Naive thymus-derived CD8-positive, alpha-beta T cell (primary cell): ENCODE data around the gene MN1. TPM values are rescaled to one million over a fixed set of nuclear protein-coding genes. Genes with fewer than 3 reads are reported as not detected.
A peak's percentile ranks its signal among the peaks of the same experiment; 100 is the strongest.

ENCODE experiments used
- ATAC-seq, 2 donors: fragments of 150-1000 bp; cut with Tn5 transposase in 1 of 2; sonication (Bioruptor Pico), chemical (Tn5 transposase) in 1 of 2; 1 replicate in 1 of 2; 2 replicates in 1 of 2; pipeline ENCODE4 v1.10.0; 2021; ENCODE audit warnings: mild to moderate bottlenecking in 2 of 2, moderate library complexity in 2 of 2
- POLR2A ChIA-PET: fragments of 350-600 bp; sonication (Branson Sonifier 250); formaldehyde crosslinking; loops from one replicate; lab custom pipeline; 2021; ENCODE audit warnings: antibody characterized with exemption; lab: Charles Lee
- DNase-seq, 10 donors: peaks; one replicate each; pipeline versions ENCODE4 v3.0.0 to v3.0.0-alpha.2; 2020 to 2022
- H3K27ac Mint-ChIP-seq, 10 donors: one replicate each; pipeline ENCODE4 v1.8.0; 2020 to 2022; ENCODE audit warnings: mild to moderate bottlenecking in 10 of 10, mixed read lengths in 10 of 10, moderate library complexity in 4 of 10, inconsistent platforms in 1 of 10
- H3K27me3 Mint-ChIP-seq, 5 donors: one replicate each; pipeline ENCODE4 v1.8.0; 2021 to 2022; ENCODE audit warnings: mixed read lengths in 5 of 5
- H3K36me3 Mint-ChIP-seq, 3 donors: one replicate each; pipeline ENCODE4 v1.8.0; 2020 to 2022; ENCODE audit warnings: mixed read lengths in 3 of 3, mild to moderate bottlenecking in 2 of 3, inconsistent platforms in 1 of 3
- H3K4me1 Mint-ChIP-seq, 4 donors: one replicate each; pipeline ENCODE4 v1.8.0; 2021 to 2022; ENCODE audit warnings: mixed read lengths in 4 of 4
- H3K4me3 Mint-ChIP-seq, 10 donors: one replicate each; pipeline ENCODE4 v1.8.0; 2020 to 2022; ENCODE audit warnings: mild to moderate bottlenecking in 10 of 10, mixed read lengths in 10 of 10, moderate library complexity in 6 of 10, inconsistent platforms in 1 of 10
- H3K9me3 Mint-ChIP-seq, 9 donors: one replicate each; pipeline ENCODE4 v1.8.0; 2020 to 2022; ENCODE audit warnings: mixed read lengths in 9 of 9, mild to moderate bottlenecking in 3 of 9, inconsistent platforms in 1 of 9, moderate library complexity in 1 of 9
- polyA plus RNA-seq, 3 donors: library from polyadenylated mRNA; unstranded; fragments of 300-500 nt; fragmentation: Illumina TruSeq; gene quantifications; one replicate each; pipeline ENCODE4 v1.2.3, GENCODE V29; 2021
- total RNA-seq, 8 experiments: library from RNA in 2 of 8; stranded (reverse) in 2 of 8; gene quantifications; one replicate each; pipeline ENCODE4 v1.2.3 and lab custom pipeline; 2021 to 2026

The MN1 gene
- total and polyA plus RNA-seq, 5 experiments from 2014 or later, result 0.10 to 0.39 (median 0.22) TPM; not detected in 2

GRCh38 chr22:27795053-27795452, 6.5 kb downstream of the MN1 start:
- H3K4me3 Mint-ChIP-seq, result peak overlapping the region in 1 of 10 donors; percentile 34
- no peaks in the 10 kb centered on the region for H3K36me3 Mint-ChIP-seq
- no peaks in the 10 kb centered on the region for H3K4me1 Mint-ChIP-seq
- peaks cover 0 to 4% (median 0%) of the 10 kb centered on the region in 5 donors for H3K27me3 Mint-ChIP-seq
- ATAC-seq (no peak), DNase-seq (no peak)
- no peak overlapping the region for H3K27ac Mint-ChIP-seq
- no peaks in the 10 kb centered on the region for H3K9me3 Mint-ChIP-seq
- POLR2A ChIA-PET, result no interaction called here

GRCh38 chr22:27794226-27794625, 7.3 kb downstream of the MN1 start:
- ATAC-seq, result no peak
- Mint-ChIP-seq H3K4me3 (no peak overlapping the region), H3K27me3 (peaks cover 0 to 4% (median 0%) of the 10 kb centered on the region in 5 donors), H3K36me3 (no peaks in the 10 kb centered on the region), H3K9me3 (no peaks in the 10 kb centered on the region), H3K27ac (no peak overlapping the region), H3K4me1 (no peaks in the 10 kb centered on the region)
- no peak for DNase-seq
- POLR2A ChIA-PET, result no interaction called here

- H3K27me3 Mint-ChIP-seq, result peaks cover 0 to 4% (median 2%) of the 10 kb centered on the region in 5 donors
- no peaks in the 10 kb centered on the region for H3K36me3 Mint-ChIP-seq
- no peaks in the 10 kb centered on the region for H3K9me3 Mint-ChIP-seq
- no peak overlapping the region for H3K27ac Mint-ChIP-seq
- ATAC-seq (no peak), DNase-seq (no peak)
- H3K4me1 Mint-ChIP-seq, result no peaks in the 10 kb centered on the region
- H3K4me3 Mint-ChIP-seq, result no peak overlapping the region
- POLR2A ChIA-PET, result no interaction called here
Measured at GRCh38 chr22:27793576-27793975, 8.0 kb downstream of the MN1 start.

GRCh38 chr22:27792452-27793161, 8.9 kb downstream of the MN1 start:
- Mint-ChIP-seq H3K4me3 (no peak overlapping the region), H3K27ac (no peak overlapping the region), H3K4me1 (no peaks in the 10 kb centered on the region), H3K9me3 (no peaks in the 10 kb centered on the region), H3K27me3 (peaks cover 0 to 12% (median 7%) of the 10 kb centered on the region in 5 donors), H3K36me3 (no peaks in the 10 kb centered on the region)
- DNase-seq, result no peak
- ATAC-seq, result no peak
- POLR2A ChIA-PET, result no interaction called here

- no peak for ATAC-seq
- no peaks in the 10 kb centered on the region for H3K4me1 Mint-ChIP-seq
- H3K9me3 Mint-ChIP-seq, result no peaks in the 10 kb centered on the region
- H3K4me3 Mint-ChIP-seq, result no peak overlapping the region
- POLR2A ChIA-PET, result no interaction called here
- peaks cover 0 to 12% (median 7%) of the 10 kb centered on the region in 5 donors for H3K27me3 Mint-ChIP-seq
- no peak overlapping the region for H3K27ac Mint-ChIP-seq
- H3K36me3 Mint-ChIP-seq, result no peaks in the 10 kb centered on the region
- DNase-seq, result no peak
Measured at GRCh38 chr22:27791859-27792241, 9.7 kb downstream of the MN1 start.

- peaks cover 0 to under 1% (median 0%) of the 10 kb centered on the region in 4 donors for H3K4me1 Mint-ChIP-seq
- peaks cover 0 to 17% (median 8%) of the 10 kb centered on the region in 5 donors for H3K27me3 Mint-ChIP-seq
- H3K27ac Mint-ChIP-seq, result no peak overlapping the region
- H3K36me3 Mint-ChIP-seq, result no peaks in the 10 kb centered on the region
- no peaks in the 10 kb centered on the region for H3K9me3 Mint-ChIP-seq
- ATAC-seq, result no peak
- no peak overlapping the region for H3K4me3 Mint-ChIP-seq
- POLR2A ChIA-PET, result no interaction called here
- DNase-seq, result no peak
Measured at GRCh38 chr22:27791159-27791858, 10.2 kb downstream of the MN1 start.

GRCh38 chr22:27790376-27791158, 11.0 kb downstream of the MN1 start:
- POLR2A ChIA-PET, result no interaction called here
- ATAC-seq (no peak), DNase-seq (no peak)
- Mint-ChIP-seq H3K4me3 (no peak overlapping the region), H3K9me3 (no peaks in the 10 kb centered on the region), H3K27ac (no peak overlapping the region), H3K36me3 (no peaks in the 10 kb centered on the region), H3K27me3 (peaks cover 0 to 25% (median 10%) of the 10 kb centered on the region in 5 donors), H3K4me1 (peaks cover 0 to 6% (median under 1%) of the 10 kb centered on the region in 4 donors)

GRCh38 chr22:27788500-27789288, 12.9 kb downstream of the MN1 start:
- Mint-ChIP-seq H3K4me3 (no peak overlapping the region), H3K27ac (peak overlapping the region in 1 of 10 donors; percentile 42), H3K4me1 (peaks cover 0 to 7% (median under 1%) of the 10 kb centered on the region in 4 donors), H3K27me3 (peaks cover under 1 to 38% (median 18%) of the 10 kb centered on the region in 5 donors), H3K36me3 (no peaks in the 10 kb centered on the region), H3K9me3 (no peaks in the 10 kb centered on the region)
- DNase-seq, result no peak
- POLR2A ChIA-PET, result no interaction called here
- ATAC-seq, result no peak

GRCh38 chr22:27786965-27787364, 14.6 kb downstream of the MN1 start:
- H3K36me3 Mint-ChIP-seq, result no peaks in the 10 kb centered on the region
- POLR2A ChIA-PET, result no interaction called here
- ATAC-seq (no peak), DNase-seq (no peak)
- no peak overlapping the region for H3K27ac Mint-ChIP-seq
- no peaks in the 10 kb centered on the region for H3K9me3 Mint-ChIP-seq
- peaks cover 0 to 7% (median under 1%) of the 10 kb centered on the region in 4 donors for H3K4me1 Mint-ChIP-seq
- no peak overlapping the region for H3K4me3 Mint-ChIP-seq
- H3K27me3 Mint-ChIP-seq, result peaks cover 4 to 44% (median 21%) of the 10 kb centered on the region in 5 donors

- POLR2A ChIA-PET, result no interaction called here
- peaks cover 0 to 7% (median 2%) of the 10 kb centered on the region in 4 donors for H3K4me1 Mint-ChIP-seq
- no peak for ATAC-seq
- H3K27ac Mint-ChIP-seq, result no peak overlapping the region
- peaks cover 4 to 50% (median 21%) of the 10 kb centered on the region in 5 donors for H3K27me3 Mint-ChIP-seq
- H3K36me3 Mint-ChIP-seq, result no peaks in the 10 kb centered on the region
- no peak for DNase-seq
- H3K9me3 Mint-ChIP-seq, result no peaks in the 10 kb centered on the region
- no peak overlapping the region for H3K4me3 Mint-ChIP-seq
Measured at GRCh38 chr22:27786291-27786932, 15.1 kb downstream of the MN1 start.

- POLR2A ChIA-PET, result no interaction called here
- Mint-ChIP-seq H3K27ac (peak overlapping the region in 1 of 10 donors; percentile 40), H3K9me3 (no peaks in the 10 kb centered on the region), H3K27me3 (peaks cover 5 to 56% (median 21%) of the 10 kb centered on the region in 5 donors), H3K4me1 (peaks cover 0 to 7% (median 2%) of the 10 kb centered on the region in 4 donors), H3K4me3 (no peak overlapping the region), H3K36me3 (no peaks in the 10 kb centered on the region)
- ATAC-seq, result no peak
- no peak for DNase-seq
Measured at GRCh38 chr22:27785831-27786230, 15.7 kb downstream of the MN1 start.

GRCh38 chr22:27784120-27784475, 17.5 kb downstream of the MN1 start:
- Mint-ChIP-seq H3K27me3 (peaks cover 5 to 64% (median 19%) of the 10 kb centered on the region in 5 donors), H3K9me3 (no peaks in the 10 kb centered on the region), H3K36me3 (no peaks in the 10 kb centered on the region), H3K4me1 (peaks cover 0 to 7% (median 2%) of the 10 kb centered on the region in 4 donors), H3K27ac (no peak overlapping the region), H3K4me3 (no peak overlapping the region)
- DNase-seq, result no peak
- no peak for ATAC-seq
- POLR2A ChIA-PET, result no interaction called here
